Hepatocyte (in vitro differentiated cells): ENCODE results near the gene FAM50A. TPM values are rescaled to one million over a fixed set of nuclear protein-coding genes. Genes with fewer than 3 reads are reported as not detected.

Experiments
- DNase-seq: peaks from one replicate; pipeline ENCODE4 v3.0.0-alpha.2; 2016; ENCODE audit warnings: low spot score
- H2AFZ ChIP-seq: fragments of 200-600 bp; sonication (generic); 2 replicates; pipeline ENCODE4 v1.6.0; 2016; ENCODE audit warnings: antibody characterized with exemption, mild to moderate bottlenecking
- H3K27ac ChIP-seq: fragments of 200-600 bp; sonication (generic); 2 replicates; pipeline ENCODE4 v1.5.1; 2016; ENCODE audit warnings: mild to moderate bottlenecking
- H3K27me3 ChIP-seq: fragments of 200-600 bp; sonication (generic); 2 replicates; pipeline ENCODE4 v1.6.1; 2016
- H3K36me3 ChIP-seq: fragments of 200-600 bp; sonication (generic); replicated peaks from 2 replicates; pipeline ENCODE4 v1.5.1; 2016; ENCODE audit warnings: low read depth; ENCODE audit not compliant: insufficient read depth
- H3K4me1 ChIP-seq: fragments of 200-600 bp; sonication (generic); 2 replicates; pipeline ENCODE4 v1.5.1; 2016; ENCODE audit warnings: mild to moderate bottlenecking, moderate library complexity; ENCODE audit not compliant: insufficient read depth
- H3K4me2 ChIP-seq: fragments of 200-600 bp; sonication (generic); 2 replicates; pipeline ENCODE4 v1.6.0; 2016
- H3K4me3 ChIP-seq: fragments of 200-600 bp; sonication (generic); 2 replicates; pipeline ENCODE4 v1.5.1; 2016; ENCODE audit warnings: mild to moderate bottlenecking
- H3K79me2 ChIP-seq: fragments of 200-600 bp; sonication (generic); 2 replicates; pipeline ENCODE4 v1.6.0; 2017; ENCODE audit warnings: mild to moderate bottlenecking
- H3K9me2 ChIP-seq: fragments of 200-600 bp; sonication (generic); replicated peaks from 2 replicates; pipeline ENCODE4 v1.6.0; 2017; ENCODE audit warnings: mild to moderate bottlenecking; ENCODE audit not compliant: insufficient read depth
- H3K9me3 ChIP-seq: fragments of 200-600 bp; sonication (generic); 2 replicates; pipeline ENCODE4 v1.5.1; 2016; ENCODE audit warnings: low read depth, mild to moderate bottlenecking
- H4K20me1 ChIP-seq: fragments of 200-600 bp; sonication (generic); 2 replicates; pipeline ENCODE4 v1.6.0; 2016; ENCODE audit warnings: mild to moderate bottlenecking; ENCODE audit not compliant: insufficient read depth, poor library complexity, severe bottlenecking
- EZH2 ChIP-seq: fragments of 200-600 bp; sonication (generic); IDR thresholded peaks from 2 replicates; pipeline ENCODE4 v1.6.1; 2016; ENCODE audit warnings: antibody characterized with exemption, mild to moderate bottlenecking, borderline replicate concordance
- EZH2phosphoT487 ChIP-seq: fragments of 200-600 bp; sonication (generic); IDR thresholded peaks from one replicate; pipeline ENCODE4 v1.6.1; 2018; ENCODE audit warnings: antibody characterized with exemption, mild to moderate bottlenecking, low read depth, moderate library complexity; ENCODE audit not compliant: unreplicated experiment, severe bottlenecking
- WGBS: methylation state at CpG from one replicate; pipeline ENCODE4 v1.1.6; 2016; ENCODE audit warnings: low lambda C conversion rate; ENCODE audit errors: missing lambda C conversion rate; 5-methylcytosine and 5-hydroxymethylcytosine counted together
- polyA plus RNA-seq: library from polyadenylated mRNA; unstranded; fragments of >200 nt; fragmentation: Nextera tagmentation; extraction: Ambion mirVana; gene quantifications from 2 replicates; pipeline ENCODE4 v1.2.1, GENCODE V29; 2016
- total RNA-seq: library from RNA; depleted of rRNA; stranded (reverse); fragments of >200 nt; gene quantifications from 2 replicates; pipeline ENCODE4 v1.2.3, GENCODE V29; 2014
- TF ChIP-seq, protein P1 (sequence below): fragments of 200-600 bp; sonication (generic); IDR thresholded peaks from 2 replicates; pipeline ENCODE4 v1.5.1; 2016; ENCODE audit warnings: antibody characterized with exemption, mild to moderate bottlenecking; ENCODE audit not compliant: poor library complexity

The FAM50A gene
- total and polyA plus RNA-seq, 2 experiments from 2014 or later = 65.9 to 147 TPM

DNA sequence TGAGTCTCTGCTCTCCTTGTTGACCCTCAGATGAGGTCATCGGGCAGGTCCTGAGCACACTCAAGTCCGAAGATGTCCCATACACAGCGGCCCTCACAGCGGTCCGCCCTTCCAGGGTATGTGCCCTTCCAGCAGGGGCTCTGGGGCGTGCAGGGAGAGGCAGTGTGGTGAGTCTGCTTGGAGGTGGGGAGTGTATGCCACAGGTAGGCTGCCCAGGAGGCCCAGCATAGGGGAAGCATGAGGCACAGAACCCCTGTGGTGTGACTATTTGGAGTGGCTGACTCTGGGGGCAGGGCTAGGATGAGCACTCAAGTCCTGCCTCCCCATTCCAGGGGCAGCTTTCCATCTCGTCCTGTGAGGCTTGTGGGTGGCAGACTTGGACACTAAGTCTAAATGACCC, 10.3 kb upstream of the FAM50A start:
- no peaks in the 10 kb centered on the region for H3K4me1 ChIP-seq
- H3K9me3 ChIP-seq = no peaks in the 10 kb centered on the region
- peaks cover 37% of the 10 kb centered on the region for H3K79me2 ChIP-seq
- no peaks in the 10 kb centered on the region for H3K27me3 ChIP-seq
- H3K36me3 ChIP-seq = no peaks in the 10 kb centered on the region
- no peak for DNase-seq
- WGBS = 83% methylated on average over 7 of the region's 7 CpGs
- H2AFZ ChIP-seq = no peak overlapping the region
- H4K20me1 ChIP-seq = no peaks in the 10 kb centered on the region
- no peak overlapping the region for H3K27ac ChIP-seq
- H3K4me2 ChIP-seq = no peak overlapping the region
- H3K4me3 ChIP-seq = no peak overlapping the region
- H3K9me2 ChIP-seq = no peaks in the 10 kb centered on the region
- TF ChIP-seq, protein P1, sequence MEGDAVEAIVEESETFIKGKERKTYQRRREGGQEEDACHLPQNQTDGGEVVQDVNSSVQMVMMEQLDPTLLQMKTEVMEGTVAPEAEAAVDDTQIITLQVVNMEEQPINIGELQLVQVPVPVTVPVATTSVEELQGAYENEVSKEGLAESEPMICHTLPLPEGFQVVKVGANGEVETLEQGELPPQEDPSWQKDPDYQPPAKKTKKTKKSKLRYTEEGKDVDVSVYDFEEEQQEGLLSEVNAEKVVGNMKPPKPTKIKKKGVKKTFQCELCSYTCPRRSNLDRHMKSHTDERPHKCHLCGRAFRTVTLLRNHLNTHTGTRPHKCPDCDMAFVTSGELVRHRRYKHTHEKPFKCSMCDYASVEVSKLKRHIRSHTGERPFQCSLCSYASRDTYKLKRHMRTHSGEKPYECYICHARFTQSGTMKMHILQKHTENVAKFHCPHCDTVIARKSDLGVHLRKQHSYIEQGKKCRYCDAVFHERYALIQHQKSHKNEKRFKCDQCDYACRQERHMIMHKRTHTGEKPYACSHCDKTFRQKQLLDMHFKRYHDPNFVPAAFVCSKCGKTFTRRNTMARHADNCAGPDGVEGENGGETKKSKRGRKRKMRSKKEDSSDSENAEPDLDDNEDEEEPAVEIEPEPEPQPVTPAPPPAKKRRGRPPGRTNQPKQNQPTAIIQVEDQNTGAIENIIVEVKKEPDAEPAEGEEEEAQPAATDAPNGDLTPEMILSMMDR = no peak
- TF ChIP-seq EZH2phosphoT487 (no peak), EZH2 (no peak)

DNA sequence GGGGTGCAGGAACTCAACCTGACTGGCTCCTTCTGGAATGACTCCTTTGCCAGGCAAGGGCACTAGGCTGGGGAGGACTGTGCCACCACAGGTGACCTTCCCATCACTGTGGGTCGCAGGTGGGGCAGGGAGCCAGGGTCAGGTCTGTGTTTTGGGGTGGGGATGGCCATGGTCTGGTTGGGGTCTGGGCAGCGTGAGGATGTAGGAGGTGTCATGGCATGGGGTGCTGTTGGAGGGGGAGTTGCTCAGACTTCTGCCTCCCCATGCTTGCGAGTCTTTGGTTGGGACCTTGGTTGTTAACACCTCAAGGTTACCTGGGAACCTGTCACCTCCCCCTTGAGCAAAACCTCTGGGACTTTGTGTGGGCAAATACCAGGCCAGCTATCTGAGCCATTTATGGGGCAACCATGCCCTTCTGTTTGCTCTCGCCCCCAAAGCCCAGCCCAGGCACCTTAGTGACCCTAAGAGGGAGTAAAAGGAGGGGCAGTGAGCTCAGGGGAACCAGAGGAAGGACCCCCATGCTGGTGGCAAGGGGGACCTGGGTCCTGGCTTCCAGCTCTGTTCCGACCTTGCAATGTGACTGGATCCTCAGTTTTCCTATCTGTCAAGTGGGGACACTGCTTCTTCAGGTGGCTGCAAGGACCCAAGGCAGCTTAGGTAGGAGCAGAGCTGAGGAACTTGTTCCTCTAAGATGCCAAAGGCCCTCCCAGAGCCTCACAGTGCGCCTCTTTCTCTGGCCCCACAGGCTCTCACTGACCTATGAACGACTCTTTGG, 9.4 kb upstream of the FAM50A start:
- no peaks in the 10 kb centered on the region for H3K9me3 ChIP-seq
- no peaks in the 10 kb centered on the region for H3K9me2 ChIP-seq
- no peak overlapping the region for H3K4me2 ChIP-seq
- no peaks in the 10 kb centered on the region for H3K36me3 ChIP-seq
- no peak overlapping the region for H3K4me3 ChIP-seq
- H2AFZ ChIP-seq = no peak overlapping the region
- DNase-seq = no peak
- no peaks in the 10 kb centered on the region for H4K20me1 ChIP-seq
- H3K4me1 ChIP-seq = no peaks in the 10 kb centered on the region
- WGBS = 73% methylated on average over 7 of the region's 7 CpGs
- H3K27me3 ChIP-seq = no peaks in the 10 kb centered on the region
- H3K79me2 ChIP-seq = peaks cover 36% of the 10 kb centered on the region
- TF ChIP-seq EZH2 (no peak), EZH2phosphoT487 (no peak)
- TF ChIP-seq, protein P1 = no peak
- H3K27ac ChIP-seq = no peak overlapping the region

DNA sequence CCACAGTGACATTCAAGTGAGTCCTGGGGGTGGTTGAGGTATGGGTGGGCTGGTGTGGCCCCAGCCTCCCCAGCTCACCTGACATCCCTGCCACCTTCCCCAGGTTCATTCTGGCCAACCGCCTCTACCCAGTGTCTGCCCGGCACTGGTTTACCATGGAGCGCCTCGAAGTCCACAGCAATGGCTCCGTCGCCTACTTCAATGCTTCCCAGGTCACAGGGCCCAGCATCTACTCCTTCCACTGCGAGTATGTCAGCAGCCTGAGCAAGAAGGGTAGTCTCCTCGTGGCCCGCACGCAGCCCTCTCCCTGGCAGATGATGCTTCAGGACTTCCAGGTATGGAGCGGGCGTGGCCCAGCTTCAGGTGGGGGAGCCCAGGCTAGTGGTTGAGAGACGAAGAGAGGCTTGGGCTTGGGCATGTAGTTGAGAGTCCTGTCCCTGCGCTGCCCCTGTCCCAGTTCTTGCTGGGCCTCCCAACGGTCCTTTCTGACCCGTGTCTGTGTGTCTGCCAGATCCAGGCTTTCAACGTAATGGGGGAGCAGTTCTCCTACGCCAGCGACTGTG, 8.7 kb upstream of the FAM50A start:
- Histone ChIP-seq H4K20me1 (no peaks in the 10 kb centered on the region), H3K4me3 (no peak overlapping the region), H3K36me3 (no peaks in the 10 kb centered on the region), H3K79me2 (peaks cover 33% of the 10 kb centered on the region), H3K9me2 (no peaks in the 10 kb centered on the region), H3K9me3 (no peaks in the 10 kb centered on the region), H3K4me2 (no peak overlapping the region), H3K27ac (no peak overlapping the region), H2AFZ (no peak overlapping the region), H3K27me3 (no peaks in the 10 kb centered on the region), H3K4me1 (no peaks in the 10 kb centered on the region)
- WGBS = 90% methylated on average over 19 of the region's 19 CpGs
- no peak for DNase-seq
- TF ChIP-seq EZH2 (no peak), EZH2phosphoT487 (no peak)
- TF ChIP-seq, protein P1 = no peak
